HEK293 (cell line): Measurements from ENCODE around the gene SPECC1.

Experiments used
- CTCF ChIA-PET: fragments of 350-600 bp; formaldehyde crosslinking; extraction: SDS; loops from one replicate; lab custom pipeline; 2021; ENCODE audit warnings: antibody characterized with exemption; lab: Yijun Ruan, JAX
- POLR2A ChIA-PET: fragments of 300-600 bp; formaldehyde crosslinking; extraction: SDS; loops from one replicate; lab custom pipeline; 2020; ENCODE audit warnings: antibody characterized with exemption, inconsistent platforms; lab: Yijun Ruan, JAX
- H3K27ac ChIP-seq: fragments of 200-500 bp; sonication (Bioruptor generic); 2 replicates; pipeline ENCODE4 v1.5.1; 2014; ENCODE audit warnings: low read depth, low read length, control low read depth, inconsistent platforms; ENCODE audit errors: extremely low read depth
- H3K36me3 ChIP-seq, 2 experiments: fragments of 200-500 bp in 1 of 2; sonication (Bioruptor generic) in 1 of 2; 1 replicate in 1 of 2; 2 replicates in 1 of 2; pipeline ENCODE4 v1.5.1; 2014 to 2017; ENCODE audit warnings: inconsistent platforms in 2 of 2, low read length in 2 of 2; ENCODE audit not compliant: control insufficient read depth in 2 of 2, insufficient read depth in 1 of 2
- H3K4me1 ChIP-seq: fragments of 200-500 bp; sonication (Bioruptor generic); 2 replicates; pipeline ENCODE4 v1.5.1; 2014; ENCODE audit warnings: mild to moderate bottlenecking, low read length, inconsistent platforms; ENCODE audit not compliant: control insufficient read depth, insufficient read depth
- H3K4me3 ChIP-seq: 2 replicates; pipeline ENCODE4 v1.5.1; 2011; ENCODE audit warnings: low read depth, mild to moderate bottlenecking, control low read depth, low read length, moderate library complexity
- H3K9me3 ChIP-seq: fragments of 200-500 bp; sonication (Bioruptor generic); 2 replicates; pipeline ENCODE4 v1.5.1; 2014; ENCODE audit warnings: low read depth, low read length, inconsistent platforms; ENCODE audit not compliant: control insufficient read depth, insufficient read depth
- KLF17 ChIP-seq: fragments of 450-650 bp; formaldehyde crosslinking; IDR thresholded peaks from 2 replicates; pipeline ENCODE4 v1.5.1; 2016; ENCODE audit warnings: missing biosample characterization, missing genetic modification characterization
- KLF7 ChIP-seq: fragments of 450-650 bp; formaldehyde crosslinking; IDR thresholded peaks from 2 replicates; pipeline ENCODE4 v1.5.1; 2016; ENCODE audit warnings: missing biosample characterization, missing genetic modification characterization, borderline replicate concordance
- MEIS1 ChIP-seq: sonication (generic); formaldehyde crosslinking; IDR thresholded peaks from 2 replicates; pipeline ENCODE4 v1.8.1; 2022; ENCODE audit warnings: missing genetic modification reagents, mild to moderate bottlenecking, borderline replicate concordance
- PRDM6 ChIP-seq: fragments of 450-650 bp; formaldehyde crosslinking; IDR thresholded peaks from 2 replicates; pipeline ENCODE4 v1.5.1; 2017; ENCODE audit warnings: missing biosample characterization, missing genetic modification characterization
- SP3 ChIP-seq: fragments of 450-650 bp; formaldehyde crosslinking; IDR thresholded peaks from 2 replicates; pipeline ENCODE4 v1.5.1; 2016; ENCODE audit warnings: missing biosample characterization, missing genetic modification characterization
- TSHZ1 ChIP-seq: fragments of 450-650 bp; formaldehyde crosslinking; IDR thresholded peaks from 2 replicates; pipeline ENCODE4 v1.5.1; 2016; ENCODE audit warnings: missing biosample characterization, missing genetic modification characterization, borderline replicate concordance
- WT1 ChIP-seq: fragments of 450-650 bp; formaldehyde crosslinking; IDR thresholded peaks from 2 replicates; pipeline ENCODE4 v1.5.1; 2016; ENCODE audit warnings: missing biosample characterization, missing genetic modification characterization
- ZBTB7A ChIP-seq: fragments of 450-650 bp; formaldehyde crosslinking; IDR thresholded peaks from 2 replicates; pipeline ENCODE4 v1.5.1; 2016; ENCODE audit warnings: low read depth, missing biosample characterization, missing genetic modification characterization
- ZBTB8A ChIP-seq: fragments of 450-650 bp; formaldehyde crosslinking; IDR thresholded peaks from 2 replicates; pipeline ENCODE4 v1.5.1; 2016; ENCODE audit warnings: missing biosample characterization, missing genetic modification characterization
- ZFP37 ChIP-seq: fragments of 450-650 bp; formaldehyde crosslinking; IDR thresholded peaks from 2 replicates; pipeline ENCODE4 v1.5.1; 2016; ENCODE audit warnings: missing biosample characterization, missing genetic modification characterization
- ZNF266 ChIP-seq: fragments of 450-650 bp; formaldehyde crosslinking; IDR thresholded peaks from 2 replicates; pipeline ENCODE4 v1.5.1; 2016; ENCODE audit warnings: missing biosample characterization, missing genetic modification characterization, low read depth
- ZNF274 ChIP-seq, 2 experiments: fragments of 200-500 bp in 1 of 2; fragments of 450-650 bp in 1 of 2; sonication (Bioruptor generic) in 1 of 2; formaldehyde crosslinking in 1 of 2; IDR thresholded peaks; 2 replicates each; pipeline versions ENCODE4 v1.5.1 to v1.6.1; 2014 to 2016; ENCODE audit warnings: borderline replicate concordance in 1 of 2, inconsistent platforms in 1 of 2, low read length in 1 of 2, missing biosample characterization in 1 of 2, missing genetic modification characterization in 1 of 2
- ZNF324 ChIP-seq: fragments of 450-650 bp; formaldehyde crosslinking; IDR thresholded peaks from 2 replicates; pipeline ENCODE4 v1.5.1; 2016; ENCODE audit warnings: missing biosample characterization, missing genetic modification characterization
- ZNF558 ChIP-seq: fragments of 450-650 bp; formaldehyde crosslinking; IDR thresholded peaks from 2 replicates; pipeline ENCODE4 v1.5.1; 2016; ENCODE audit warnings: missing biosample characterization, missing genetic modification characterization
- ZNF561 ChIP-seq: fragments of 450-650 bp; IDR thresholded peaks from 2 replicates; pipeline ENCODE4 v1.5.1; 2018; ENCODE audit warnings: missing biosample characterization, missing genetic modification characterization, borderline replicate concordance
- ZNF658 ChIP-seq: fragments of 450-650 bp; formaldehyde crosslinking; IDR thresholded peaks from 2 replicates; pipeline ENCODE4; 2016; ENCODE audit warnings: missing biosample characterization, missing genetic modification characterization
- ZSCAN18 ChIP-seq: fragments of 450-650 bp; formaldehyde crosslinking; IDR thresholded peaks from 2 replicates; pipeline ENCODE4 v1.5.1; 2016; ENCODE audit warnings: missing biosample characterization, missing genetic modification characterization
- TF ChIP-seq, protein P1 (sequence below): fragments of 450-650 bp; formaldehyde crosslinking; optimal IDR thresholded peaks from 2 replicates; pipeline ENCODE3; 2016; ENCODE audit warnings: missing biosample characterization, mild to moderate bottlenecking, missing genetic modification characterization
- TF ChIP-seq, protein P2 (sequence below): fragments of 450-650 bp; formaldehyde crosslinking; IDR thresholded peaks from 2 replicates; pipeline ENCODE4 v1.5.1; 2016; ENCODE audit warnings: missing biosample characterization, missing genetic modification characterization
- TF ChIP-seq, protein P3 (sequence below): fragments of 450-650 bp; formaldehyde crosslinking; IDR thresholded peaks from 2 replicates; pipeline ENCODE4 v1.5.1; 2016; ENCODE audit warnings: missing biosample characterization, missing genetic modification characterization

Gene SPECC1

GRCh38 chr17:20157001-20157310 is 147.8 kb downstream of the SPECC1 start:
- TF ChIP-seq KLF7 (tag by site-specific recombination) (no peak), ZNF558 (tag by site-specific recombination) (no peak), ZNF658 (tag by site-specific recombination) (no peak), ZBTB7A (tag by site-specific recombination) (no peak), WT1 (tag by site-specific recombination) (no peak), ZNF561 (tag by site-specific recombination) (no peak), ZNF324 (tag by site-specific recombination) (no peak), PRDM6 (tag by site-specific recombination) (no peak), KLF17 (tag by site-specific recombination) (no peak), ZFP37 (tag by site-specific recombination) (no peak), SP3 (no peak), MEIS1 (CRISPR knock-in tag) (no peak), ZNF266 (tag by site-specific recombination) (no peak), ZBTB8A (tag by site-specific recombination) (no peak), ZNF274 (IDR thresholded peaks at IDR 0.05; ENCODE audit: low read length) (no peak), ZNF274 (tag by site-specific recombination; IDR thresholded peaks at IDR 0.05; ENCODE audit: borderline replicate concordance) (no peak), ZSCAN18 (tag by site-specific recombination) (no peak), TSHZ1 (tag by site-specific recombination) (no peak)
- TF ChIP-seq, protein P1, sequence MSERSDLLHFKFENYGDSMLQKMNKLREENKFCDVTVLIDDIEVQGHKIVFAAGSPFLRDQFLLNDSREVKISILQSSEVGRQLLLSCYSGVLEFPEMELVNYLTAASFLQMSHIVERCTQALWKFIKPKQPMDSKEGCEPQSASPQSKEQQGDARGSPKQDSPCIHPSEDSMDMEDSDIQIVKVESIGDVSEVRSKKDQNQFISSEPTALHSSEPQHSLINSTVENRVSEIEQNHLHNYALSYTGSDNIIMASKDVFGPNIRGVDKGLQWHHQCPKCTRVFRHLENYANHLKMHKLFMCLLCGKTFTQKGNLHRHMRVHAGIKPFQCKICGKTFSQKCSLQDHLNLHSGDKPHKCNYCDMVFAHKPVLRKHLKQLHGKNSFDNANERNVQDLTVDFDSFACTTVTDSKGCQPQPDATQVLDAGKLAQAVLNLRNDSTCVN (tag by site-specific recombination): no peak
- TF ChIP-seq, protein P2, sequence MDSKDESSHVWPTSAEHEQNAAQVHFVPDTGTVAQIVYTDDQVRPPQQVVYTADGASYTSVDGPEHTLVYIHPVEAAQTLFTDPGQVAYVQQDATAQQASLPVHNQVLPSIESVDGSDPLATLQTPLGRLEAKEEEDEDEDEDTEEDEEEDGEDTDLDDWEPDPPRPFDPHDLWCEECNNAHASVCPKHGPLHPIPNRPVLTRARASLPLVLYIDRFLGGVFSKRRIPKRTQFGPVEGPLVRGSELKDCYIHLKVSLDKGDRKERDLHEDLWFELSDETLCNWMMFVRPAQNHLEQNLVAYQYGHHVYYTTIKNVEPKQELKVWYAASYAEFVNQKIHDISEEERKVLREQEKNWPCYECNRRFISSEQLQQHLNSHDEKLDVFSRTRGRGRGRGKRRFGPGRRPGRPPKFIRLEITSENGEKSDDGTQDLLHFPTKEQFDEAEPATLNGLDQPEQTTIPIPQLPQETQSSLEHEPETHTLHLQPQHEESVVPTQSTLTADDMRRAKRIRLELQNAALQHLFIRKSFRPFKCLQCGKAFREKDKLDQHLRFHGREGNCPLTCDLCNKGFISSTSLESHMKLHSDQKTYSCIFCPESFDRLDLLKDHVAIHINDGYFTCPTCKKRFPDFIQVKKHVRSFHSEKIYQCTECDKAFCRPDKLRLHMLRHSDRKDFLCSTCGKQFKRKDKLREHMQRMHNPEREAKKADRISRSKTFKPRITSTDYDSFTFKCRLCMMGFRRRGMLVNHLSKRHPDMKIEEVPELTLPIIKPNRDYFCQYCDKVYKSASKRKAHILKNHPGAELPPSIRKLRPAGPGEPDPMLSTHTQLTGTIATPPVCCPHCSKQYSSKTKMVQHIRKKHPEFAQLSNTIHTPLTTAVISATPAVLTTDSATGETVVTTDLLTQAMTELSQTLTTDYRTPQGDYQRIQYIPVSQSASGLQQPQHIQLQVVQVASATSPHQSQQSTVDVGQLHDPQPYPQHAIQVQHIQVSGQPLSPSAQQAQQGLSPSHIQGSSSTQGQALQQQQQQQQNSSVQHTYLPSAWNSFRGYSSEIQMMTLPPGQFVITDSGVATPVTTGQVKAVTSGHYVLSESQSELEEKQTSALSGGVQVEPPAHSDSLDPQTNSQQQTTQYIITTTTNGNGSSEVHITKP (tag by site-specific recombination): no peak
- TF ChIP-seq, protein P3, sequence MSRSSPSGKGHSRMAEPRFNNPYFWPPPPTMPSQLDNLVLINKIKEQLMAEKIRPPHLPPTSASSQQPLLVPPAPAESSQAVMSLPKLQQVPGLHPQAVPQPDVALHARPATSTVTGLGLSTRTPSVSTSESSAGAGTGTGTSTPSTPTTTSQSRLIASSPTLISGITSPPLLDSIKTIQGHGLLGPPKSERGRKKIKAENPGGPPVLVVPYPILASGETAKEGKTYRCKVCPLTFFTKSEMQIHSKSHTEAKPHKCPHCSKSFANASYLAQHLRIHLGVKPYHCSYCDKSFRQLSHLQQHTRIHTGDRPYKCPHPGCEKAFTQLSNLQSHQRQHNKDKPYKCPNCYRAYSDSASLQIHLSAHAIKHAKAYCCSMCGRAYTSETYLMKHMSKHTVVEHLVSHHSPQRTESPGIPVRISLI (tag by site-specific recombination): no peak
- Histone ChIP-seq H3K27ac (no peak overlapping the region), H3K4me3 (peak overlapping the region; percentile 82), H3K4me1 (peaks cover 3% of the 10 kb centered on the region; the same call in 1 of the 2 replicates), H3K9me3 (no peaks in the 10 kb centered on the region), H3K36me3 (no peaks in the 10 kb centered on the region; a peak in 1 of 3 replicates)
- ChIA-PET CTCF (interaction anchor here (1.4 to 2.9 kb wide), 3 partner anchors 36 to 164 kb away, joined by 4 to 12 read pairs (median 4); no protein-coding TSS in a partner anchor), POLR2A (interaction anchor here (1.2 to 1.7 kb wide), 2 partner anchors 15 to 21 kb away, joined by 3 to 7 read pairs; no protein-coding TSS in a partner anchor)
